HG02571 (cell line): Measurements from ENCODE around the gene SPINK4.

Experiments used
- ATAC-seq: cut with Tn5 transposase; IDR thresholded peaks from one replicate; pipeline ENCODE4 v1.9.1; 2021; ENCODE audit warnings: mild to moderate bottlenecking, moderate library complexity; ENCODE audit not compliant: unreplicated experiment

SPINK4 gene

GRCh38 chr9:33290247-33291030 is 50.5 kb downstream of the SPINK4 start, which contains the start of gene NFX1:
Gene NFX1 (plus strand): TSS chr9:33290516. CDS start chr9:33290573, 57 bp downstream.
- ATAC-seq: peak; percentile 83

DNA sequence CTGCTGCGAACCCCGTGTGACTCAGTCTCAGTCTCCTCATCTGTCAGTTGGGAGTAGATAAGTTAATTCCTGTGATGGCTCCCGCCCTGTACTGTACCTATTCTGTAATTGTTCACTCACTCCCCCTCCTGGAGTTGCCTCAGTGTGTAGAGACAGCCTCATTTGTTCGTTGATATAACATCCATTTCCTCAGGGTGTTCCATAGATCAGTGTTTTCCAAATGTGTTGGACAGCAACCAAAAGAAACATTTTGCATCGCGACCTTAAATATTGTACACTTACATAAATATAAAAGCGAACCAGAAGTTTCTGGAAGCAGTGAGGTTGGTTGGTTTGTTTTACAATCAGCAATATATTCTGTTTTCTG is 51.0 kb downstream of the SPINK4 start:
- no peak for ATAC-seq

- no peak for ATAC-seq
These were observed 51.9 kb downstream of the SPINK4 start for GRCh38 chr9:33291901-33292300.

DNA sequence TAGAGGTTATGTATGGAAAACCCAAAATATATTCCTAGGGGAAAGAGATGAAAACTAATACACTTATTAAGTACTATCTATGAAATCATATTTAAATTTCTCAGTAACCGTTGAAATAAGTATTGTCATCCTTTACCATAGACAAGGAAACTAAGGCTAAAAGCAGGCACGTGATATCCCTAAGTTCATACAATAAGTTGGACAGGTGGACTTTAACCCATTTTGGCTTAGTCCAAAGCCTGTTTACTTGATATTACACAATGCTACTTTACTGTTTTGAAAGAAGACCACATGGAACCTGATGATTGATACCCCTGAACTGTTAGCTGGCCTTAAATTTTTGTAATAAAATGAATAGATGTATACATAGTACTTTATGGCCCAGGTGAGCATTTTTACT is 53.8 kb downstream of the SPINK4 start:
- ATAC-seq: no peak

- no peak for ATAC-seq
These were observed 54.9 kb downstream of the SPINK4 start for GRCh38 chr9:33294670-33295432.

GRCh38 chr9:33295571-33295970 is 55.6 kb downstream of the SPINK4 start:
- ATAC-seq: peak; percentile 32

- peak; percentile 89 for ATAC-seq
These were observed 57.5 kb downstream of the SPINK4 start for GRCh38 chr9:33297432-33297831.
